Transverse colon (tissue), 4 donors: ENCODE measurements around the gene EZR. TPM values are rescaled to one million over a fixed set of nuclear protein-coding genes. Genes with fewer than 3 reads are reported as not detected.
A peak's percentile ranks its signal among the peaks of the same experiment; 100 is the strongest.

Experiments
- DNase-seq: peaks from one replicate; pipeline ENCODE4 v3.0.0-alpha.2; 2019
- H3K27ac ChIP-seq, 4 donors: fragments of 200-600 bp; sonication (generic); 2 replicates each; pipeline ENCODE4 v1.5.1; 2016 to 2018; ENCODE audit warnings: inconsistent platforms in 4 of 4
- H3K27me3 ChIP-seq: fragments of 200-600 bp; sonication (generic); 2 replicates; pipeline ENCODE4 v1.5.1; 2017; ENCODE audit warnings: inconsistent platforms
- H3K36me3 ChIP-seq, 4 donors: fragments of 200-600 bp; sonication (generic); 2 replicates each; pipeline ENCODE4 v1.5.1; 2017 to 2019; ENCODE audit warnings: inconsistent platforms in 4 of 4
- H3K4me1 ChIP-seq, 4 donors: fragments of 200-600 bp; sonication (generic); 2 replicates each; pipeline ENCODE4 v1.5.1; 2017 to 2020; ENCODE audit warnings: inconsistent platforms in 4 of 4
- H3K4me3 ChIP-seq, 4 donors: fragments of 200-600 bp; sonication (generic); 1 replicate in 1 of 4; 2 replicates in 3 of 4; pipeline versions ENCODE4 v1.5.1 to v1.6.1; 2017 to 2019; ENCODE audit warnings: inconsistent platforms in 4 of 4
- H3K9me3 ChIP-seq, 2 donors: fragments of 200-600 bp; sonication (generic); 2 replicates each; pipeline ENCODE4 v1.5.1; 2017 to 2019; ENCODE audit warnings: inconsistent platforms in 2 of 2
- EP300 ChIP-seq: sonication (generic); formaldehyde crosslinking; IDR thresholded peaks from one replicate; pipeline ENCODE4 v1.6.1; 2017; ENCODE audit warnings: antibody characterized with exemption, low read depth
- POLR2A ChIP-seq: fragments of 450-650 bp; IDR thresholded peaks from one replicate; pipeline ENCODE4 v1.6.1; 2016; ENCODE audit warnings: antibody characterized with exemption, mild to moderate bottlenecking, moderate library complexity
- POLR2AphosphoS5 ChIP-seq, 3 donors: sonication (generic); formaldehyde crosslinking; IDR thresholded peaks; one replicate each; pipeline ENCODE4 v1.6.1; 2016; ENCODE audit warnings: antibody characterized with exemption in 3 of 3
- WGBS, 2 donors: methylation state at CpG; one replicate each; pipeline ENCODE4 v1.1.5; 2018; ENCODE audit warnings: low coverage in 1 of 2; 5-methylcytosine and 5-hydroxymethylcytosine counted together
- in situ Hi-C, 4 donors: fragments of 200-750 bp; cut with MboI; loops; one replicate each; pipeline versions ENCODE4 v1.15.0 to v1.15.1; 2017; ENCODE audit warnings: low sequenced_read_pairs in 3 of 4, low pct_ligation_motif_present in 1 of 4, low pct_unique_long_range_greater_than_20kb in 1 of 4
- intact Hi-C: fragments of 100-400 bp; cut with DNase I; formaldehyde crosslinking; loops from one replicate; pipeline ENCODE4 v1.15.1; 2023; ENCODE audit warnings: low total_unique reads
- total RNA-seq, 4 donors: library from RNA; depleted of rRNA; stranded (reverse); fragments of >200 nt; gene quantifications; one replicate each; pipeline ENCODE4 v1.1.0, GENCODE V29; 2016
- TF ChIP-seq, protein P1 (sequence below), 5 experiments: fragments of 200-600 bp in 3 of 5; fragments of 450-650 bp in 2 of 5; sonication (generic) in 3 of 5; IDR thresholded peaks; 1 replicate in 2 of 5; 2 replicates in 3 of 5; pipeline ENCODE4 v1.5.1; 2016 to 2017; ENCODE audit warnings: antibody characterized with exemption in 5 of 5, inconsistent platforms in 3 of 5, mild to moderate bottlenecking in 2 of 5, moderate library complexity in 1 of 5

The EZR gene
- 100 to 1,000 TPM; 149 to 430 (median 319) TPM for total RNA-seq

DNA sequence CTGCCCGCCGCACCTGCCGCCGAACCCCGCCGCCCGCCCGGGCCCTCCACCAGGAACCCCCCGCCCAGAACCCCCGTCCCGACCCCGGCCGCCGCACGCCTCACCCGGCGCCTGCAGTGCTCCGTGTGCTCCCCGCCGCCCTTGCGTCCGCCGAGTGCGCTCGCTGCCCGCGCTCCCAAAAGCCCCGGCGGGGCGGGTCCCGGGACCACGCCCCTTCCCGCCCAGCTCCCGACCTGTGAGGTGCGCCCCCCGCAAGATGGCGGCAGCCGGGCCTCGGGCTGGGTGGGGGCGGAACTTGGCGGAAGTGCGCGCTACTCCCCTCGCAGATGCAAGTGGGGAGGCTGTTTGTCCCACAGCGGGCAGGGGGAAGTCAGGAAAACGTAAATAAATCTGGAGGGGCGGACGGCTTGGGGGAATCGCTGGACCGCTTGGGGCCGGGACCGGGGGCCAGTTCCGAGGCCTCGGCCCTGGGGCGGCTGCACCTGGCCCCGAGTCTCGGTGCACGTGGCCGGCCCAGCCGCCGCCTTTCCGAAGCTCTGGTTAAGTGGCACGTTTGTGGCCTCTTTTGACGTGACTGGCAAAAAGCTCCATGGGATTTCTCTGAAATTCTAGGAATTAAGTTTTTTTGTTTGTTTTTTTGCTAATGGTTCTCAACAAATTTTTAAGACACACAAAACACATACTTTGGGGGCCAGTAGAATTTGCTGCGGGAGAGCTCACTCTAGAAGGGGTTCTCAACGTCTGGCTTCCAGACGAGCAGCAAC is at the start of gene EZR:
Gene EZR, minus strand, starts transcription at position 156 of the 764 bp plus-strand sequence. CDS start 1,275 bp downstream, outside the sequence.
- peak within 1 kb of the TSS; percentile 80 to 99 (median 94) for H3K4me3 ChIP-seq
- TF ChIP-seq POLR2A = peak; percentile 81
- TF ChIP-seq, protein P1, sequence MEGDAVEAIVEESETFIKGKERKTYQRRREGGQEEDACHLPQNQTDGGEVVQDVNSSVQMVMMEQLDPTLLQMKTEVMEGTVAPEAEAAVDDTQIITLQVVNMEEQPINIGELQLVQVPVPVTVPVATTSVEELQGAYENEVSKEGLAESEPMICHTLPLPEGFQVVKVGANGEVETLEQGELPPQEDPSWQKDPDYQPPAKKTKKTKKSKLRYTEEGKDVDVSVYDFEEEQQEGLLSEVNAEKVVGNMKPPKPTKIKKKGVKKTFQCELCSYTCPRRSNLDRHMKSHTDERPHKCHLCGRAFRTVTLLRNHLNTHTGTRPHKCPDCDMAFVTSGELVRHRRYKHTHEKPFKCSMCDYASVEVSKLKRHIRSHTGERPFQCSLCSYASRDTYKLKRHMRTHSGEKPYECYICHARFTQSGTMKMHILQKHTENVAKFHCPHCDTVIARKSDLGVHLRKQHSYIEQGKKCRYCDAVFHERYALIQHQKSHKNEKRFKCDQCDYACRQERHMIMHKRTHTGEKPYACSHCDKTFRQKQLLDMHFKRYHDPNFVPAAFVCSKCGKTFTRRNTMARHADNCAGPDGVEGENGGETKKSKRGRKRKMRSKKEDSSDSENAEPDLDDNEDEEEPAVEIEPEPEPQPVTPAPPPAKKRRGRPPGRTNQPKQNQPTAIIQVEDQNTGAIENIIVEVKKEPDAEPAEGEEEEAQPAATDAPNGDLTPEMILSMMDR (IDR thresholded peaks at IDR 0.05) = peak in 3 of 5 experiments; percentile 9 to 30 (median 10)
- peak; percentile 93 to 96 (median 96) for TF ChIP-seq POLR2AphosphoS5 (IDR thresholded peaks at IDR 0.05)
- no peak for TF ChIP-seq EP300
- no peaks in the 10 kb centered on the region for H3K27me3 ChIP-seq
- in situ Hi-C loops (loop anchor here in 1 of 4 donors (10.0 kb wide), 1 partner anchor 45 kb away; no protein-coding TSS in a partner anchor), intact Hi-C loops (loop anchor here (5.0 kb wide), 1 partner anchor 53 kb away; no protein-coding TSS in a partner anchor)
- peaks cover 12 to 37% (median 24%) of the 10 kb centered on the region in 4 donors for H3K4me1 ChIP-seq
- peak within 1 kb of the TSS; percentile 96 to 100 (median 99) for H3K27ac ChIP-seq
- H3K9me3 ChIP-seq = no peaks in the 10 kb centered on the region
- peak; percentile 90 for DNase-seq
- no peaks in the 10 kb centered on the region for H3K36me3 ChIP-seq
- WGBS, 2 donors = 18 to 41% methylated on average over 11 to 41 of the region's 67 CpGs

GRCh38 chr6:158868122-158868480 is 48.9 kb upstream of the EZR start:
- H3K27me3 ChIP-seq = no peaks in the 10 kb centered on the region
- H3K4me3 ChIP-seq = no peak overlapping the region
- in situ Hi-C loops (loop anchor here in 1 of 4 donors (10.0 kb wide), 1 partner anchor 53 kb away; the partner anchor contains the start of gene EZR), intact Hi-C loops (no loop called here)
- peaks cover 0 to 24% (median 15%) of the 10 kb centered on the region in 4 donors for H3K4me1 ChIP-seq
- no peak for DNase-seq
- H3K36me3 ChIP-seq = no peaks in the 10 kb centered on the region
- 84 to 100% methylated on average over 1 to 6 of the region's 6 CpGs for WGBS, 2 donors
- no peaks in the 10 kb centered on the region for H3K9me3 ChIP-seq
- no peak for TF ChIP-seq POLR2AphosphoS5 (IDR thresholded peaks at IDR 0.05)
- TF ChIP-seq EP300 = no peak
- no peak for TF ChIP-seq POLR2A
- TF ChIP-seq, protein P1 (IDR thresholded peaks at IDR 0.05) = no peak
- H3K27ac ChIP-seq = peak overlapping the region; percentile 88 to 97 (median 92)

DNA sequence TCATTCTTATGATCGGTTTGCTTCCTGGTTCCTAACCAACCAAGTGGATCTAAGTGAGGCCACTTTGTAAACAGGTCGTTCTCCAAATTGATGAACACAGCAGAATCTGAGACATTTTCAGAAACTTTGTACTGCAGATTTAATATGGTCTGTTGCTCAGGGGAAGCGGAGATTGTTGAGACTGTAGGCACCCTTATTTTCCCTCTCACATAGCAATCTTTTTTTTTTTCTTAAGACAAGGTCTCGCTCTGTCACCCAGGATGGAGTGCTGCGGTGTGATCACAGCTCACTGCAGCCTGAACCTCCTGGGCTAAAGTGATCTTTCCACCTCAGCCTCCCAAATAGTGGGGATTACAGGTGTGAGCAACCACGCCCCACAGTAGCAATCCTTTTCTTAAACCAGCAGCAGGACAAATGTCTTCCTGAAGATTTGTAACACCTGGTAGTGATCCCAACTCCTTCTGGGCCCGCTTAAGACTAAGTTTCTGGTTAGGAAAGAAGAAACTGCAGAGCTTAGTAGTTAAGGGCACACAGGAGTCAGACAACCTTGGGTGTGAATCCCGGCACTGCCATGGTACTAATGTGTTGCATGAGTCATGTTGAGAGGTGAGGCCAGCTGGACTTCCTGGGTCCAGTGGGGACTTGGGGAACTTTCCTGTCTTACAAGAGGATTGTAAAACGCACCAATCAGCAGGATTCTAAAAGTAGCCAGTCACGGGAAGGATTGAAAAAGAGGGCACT is 48.4 kb upstream of the EZR start:
- 86 to 93% methylated on average over 6 to 10 of the region's 10 CpGs for WGBS, 2 donors
- in situ Hi-C loops = loop anchor here in 1 of 4 donors (10.0 kb wide), 1 partner anchor 53 kb away; the partner anchor contains the start of gene EZR

More for the DNA sequence above, 48.4 kb upstream of the EZR start:
- peaks cover 0 to 24% (median 15%) of the 10 kb centered on the region in 4 donors for H3K4me1 ChIP-seq
- H3K27ac ChIP-seq = peak overlapping the region; percentile 36 to 97 (median 90)
- no peaks in the 10 kb centered on the region for H3K27me3 ChIP-seq
- DNase-seq = peak; percentile 57
- TF ChIP-seq EP300 (no peak), POLR2AphosphoS5 (IDR thresholded peaks at IDR 0.05) (peak in 2 of 3 donors; percentile 47 to 57), POLR2A (peak; percentile 37)
- TF ChIP-seq, protein P1 (IDR thresholded peaks at IDR 0.05) = no peak
- H3K4me3 ChIP-seq = no peak overlapping the region
- intact Hi-C loops = no loop called here
- no peaks in the 10 kb centered on the region for H3K36me3 ChIP-seq
- no peaks in the 10 kb centered on the region for H3K9me3 ChIP-seq
